SK-N-SH (cell line): ENCODE data around the gene XIRP1.

ENCODE experiments used
- CHD2 ChIP-seq: fragments of 150-350 bp; IDR thresholded peaks from 2 replicates; pipeline ENCODE4 v1.6.1; 2018; ENCODE audit warnings: low read length; ENCODE audit not compliant: partially characterized antibody
- EP300 ChIP-seq, 2 experiments: IDR thresholded peaks; 2 replicates each; pipeline versions ENCODE4 v1.4.0 to v1.6.1; 2012; ENCODE audit warnings: borderline replicate concordance in 1 of 2, low read depth in 1 of 2, low read length in 1 of 2
- FOSL2 ChIP-seq: IDR thresholded peaks from 2 replicates; pipeline ENCODE4 v1.4.0; 2012; ENCODE audit warnings: low read depth, mild to moderate bottlenecking, moderate library complexity, borderline replicate concordance
- FOXJ3 ChIP-seq: sonication (generic); formaldehyde crosslinking; IDR thresholded peaks from 2 replicates; pipeline ENCODE4 v1.5.1; 2020; ENCODE audit warnings: mild to moderate bottlenecking, missing genetic modification reagents
- FOXM1 ChIP-seq: IDR thresholded peaks from 2 replicates; pipeline ENCODE4 v1.4.0; 2012; ENCODE audit warnings: low read depth, mild to moderate bottlenecking
- POLR2AphosphoS5 ChIP-seq: IDR thresholded peaks from 2 replicates; pipeline ENCODE4 v1.6.1; 2012; ENCODE audit warnings: low read depth, low read length
- TAF1 ChIP-seq: IDR thresholded peaks from 2 replicates; pipeline ENCODE4 v1.6.1; 2012; ENCODE audit warnings: low read depth, mild to moderate bottlenecking, low read length, moderate library complexity, borderline replicate concordance
- YY1 ChIP-seq: IDR thresholded peaks from 2 replicates; pipeline ENCODE4 v1.4.0; 2012; ENCODE audit warnings: low read depth, mild to moderate bottlenecking
- TF ChIP-seq, protein P1 (sequence below): IDR thresholded peaks from 2 replicates; pipeline ENCODE4; 2012
- TF ChIP-seq, protein P2 (sequence below): fragments of 200-600 bp; sonication (generic); IDR thresholded peaks from 2 replicates; pipeline ENCODE4 v1.6.1; 2017; ENCODE audit warnings: antibody characterized with exemption, mild to moderate bottlenecking, moderate library complexity

DNA sequence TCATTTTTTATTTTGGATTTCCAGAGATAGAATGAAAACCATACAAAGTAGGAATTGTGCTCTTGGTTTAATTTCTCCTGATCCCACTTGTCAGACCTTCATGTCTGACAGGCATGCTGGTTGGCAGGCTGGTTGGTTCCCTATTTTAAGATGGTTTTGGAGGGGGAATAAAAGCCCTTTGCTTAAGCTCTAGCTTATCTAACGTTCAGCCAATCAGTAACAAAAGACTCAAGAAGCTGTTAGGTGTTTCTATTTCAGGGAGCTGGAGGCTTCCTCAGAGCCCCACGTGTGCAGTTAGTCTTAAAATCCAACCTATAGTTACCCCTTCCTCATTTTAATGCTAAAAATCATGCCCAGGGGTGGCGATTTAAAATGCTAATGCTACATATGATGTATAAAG lies 40.5 kb upstream of the XIRP1 start:
- TF ChIP-seq CHD2 (no peak), POLR2AphosphoS5 (no peak), EP300 (IDR thresholded peaks at IDR 0.05; ENCODE audit: borderline replicate concordance in 1 of 2, low read depth in 1 of 2, low read length in 1 of 2) (no peak), FOSL2 (no peak), YY1 (no peak), FOXJ3 (CRISPR knock-in tag) (no peak), TAF1 (no peak), FOXM1 (no peak)
- TF ChIP-seq, protein P1, sequence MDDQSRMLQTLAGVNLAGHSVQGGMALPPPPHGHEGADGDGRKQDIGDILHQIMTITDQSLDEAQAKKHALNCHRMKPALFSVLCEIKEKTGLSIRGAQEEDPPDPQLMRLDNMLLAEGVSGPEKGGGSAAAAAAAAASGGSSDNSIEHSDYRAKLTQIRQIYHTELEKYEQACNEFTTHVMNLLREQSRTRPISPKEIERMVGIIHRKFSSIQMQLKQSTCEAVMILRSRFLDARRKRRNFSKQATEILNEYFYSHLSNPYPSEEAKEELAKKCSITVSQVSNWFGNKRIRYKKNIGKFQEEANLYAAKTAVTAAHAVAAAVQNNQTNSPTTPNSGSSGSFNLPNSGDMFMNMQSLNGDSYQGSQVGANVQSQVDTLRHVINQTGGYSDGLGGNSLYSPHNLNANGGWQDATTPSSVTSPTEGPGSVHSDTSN, result no peak
- TF ChIP-seq, protein P2, sequence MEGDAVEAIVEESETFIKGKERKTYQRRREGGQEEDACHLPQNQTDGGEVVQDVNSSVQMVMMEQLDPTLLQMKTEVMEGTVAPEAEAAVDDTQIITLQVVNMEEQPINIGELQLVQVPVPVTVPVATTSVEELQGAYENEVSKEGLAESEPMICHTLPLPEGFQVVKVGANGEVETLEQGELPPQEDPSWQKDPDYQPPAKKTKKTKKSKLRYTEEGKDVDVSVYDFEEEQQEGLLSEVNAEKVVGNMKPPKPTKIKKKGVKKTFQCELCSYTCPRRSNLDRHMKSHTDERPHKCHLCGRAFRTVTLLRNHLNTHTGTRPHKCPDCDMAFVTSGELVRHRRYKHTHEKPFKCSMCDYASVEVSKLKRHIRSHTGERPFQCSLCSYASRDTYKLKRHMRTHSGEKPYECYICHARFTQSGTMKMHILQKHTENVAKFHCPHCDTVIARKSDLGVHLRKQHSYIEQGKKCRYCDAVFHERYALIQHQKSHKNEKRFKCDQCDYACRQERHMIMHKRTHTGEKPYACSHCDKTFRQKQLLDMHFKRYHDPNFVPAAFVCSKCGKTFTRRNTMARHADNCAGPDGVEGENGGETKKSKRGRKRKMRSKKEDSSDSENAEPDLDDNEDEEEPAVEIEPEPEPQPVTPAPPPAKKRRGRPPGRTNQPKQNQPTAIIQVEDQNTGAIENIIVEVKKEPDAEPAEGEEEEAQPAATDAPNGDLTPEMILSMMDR, result no peak
